Kidney (tissue), 14 donors: ENCODE results near the gene ZCCHC17. TPM values are rescaled to one million over a fixed set of nuclear protein-coding genes. Genes with fewer than 3 reads are reported as not detected.

Experiments used
- DNase-seq, 5 donors: peaks; one replicate each; pipeline ENCODE4 v3.0.0-alpha.2; 2013 to 2020
- FAIRE-seq: peaks from 2 replicates; lab custom pipeline; 2012; peaks lifted over from hg19 to GRCh38; lab: Jason Lieb, UNC
- H3K27ac ChIP-seq, 2 donors: one replicate each; pipeline ENCODE4 v1.7.0; 2013; ENCODE audit warnings: low read depth in 2 of 2, low read length in 2 of 2, inconsistent platforms in 1 of 2
- H3K27me3 ChIP-seq: one replicate; pipeline ENCODE4 v1.7.1; 2013; ENCODE audit warnings: low read length, inconsistent platforms; ENCODE audit not compliant: control insufficient read depth, insufficient read depth
- H3K36me3 ChIP-seq, 3 donors: one replicate each; pipeline versions ENCODE4 v1.7.0 to v1.7.1; 2013; ENCODE audit warnings: low read length in 3 of 3, control low read depth in 1 of 3, inconsistent platforms in 1 of 3; ENCODE audit not compliant: insufficient read depth in 3 of 3, control insufficient read depth in 2 of 3
- H3K4me1 ChIP-seq, 3 donors: one replicate each; pipeline versions ENCODE4 v1.7.0 to v1.7.1; 2013; ENCODE audit warnings: low read length in 3 of 3, inconsistent platforms in 1 of 3, low read depth in 1 of 3; ENCODE audit not compliant: control insufficient read depth in 2 of 3, insufficient read depth in 2 of 3
- H3K4me3 ChIP-seq, 3 donors: one replicate each; pipeline versions ENCODE4 v1.7.0 to v1.8.1; 2013; ENCODE audit warnings: low read length in 3 of 3, control low read depth in 1 of 3, inconsistent platforms in 1 of 3
- H3K9ac ChIP-seq, 3 donors: one replicate each; pipeline versions ENCODE4 v1.7.0 to v1.7.1; 2013; ENCODE audit warnings: low read length in 3 of 3, control low read depth in 1 of 3, inconsistent platforms in 1 of 3
- H3K9me3 ChIP-seq, 3 donors: one replicate each; pipeline versions ENCODE4 v1.7.0 to v1.7.1; 2013; ENCODE audit warnings: low read length in 3 of 3, control low read depth in 1 of 3, inconsistent platforms in 1 of 3; ENCODE audit not compliant: control insufficient read depth in 2 of 3, insufficient read depth in 1 of 3
- CTCF ChIP-seq: IDR thresholded peaks from 3 replicates; pipeline ENCODE4 v1.5.1; 2012; ENCODE audit warnings: mild to moderate bottlenecking, moderate library complexity, borderline replicate concordance; ENCODE audit not compliant: insufficient read depth; ENCODE audit errors: extremely low read depth
- intact Hi-C: fragments of 100-400 bp; cut with DNase I; formaldehyde crosslinking; loops from one replicate; pipeline ENCODE4 v1.11.1; 2022
- polyA plus RNA-seq: library from polyadenylated mRNA; stranded (reverse); fragments of 350-450 nt; fragmentation: Illumina TruSeq; extraction: RNeasy Lipid Tissue Mini Kit (QIAGEN cat#74804); gene quantifications from one replicate; pipeline ENCODE4 v1.2.3, GENCODE V29; 2014; ENCODE audit warnings: low read depth, low replicate concordance; ENCODE audit not compliant: insufficient read depth
- total RNA-seq: library from RNA; stranded (reverse); fragmentation: NEBNext Ultra II Directional; extraction: Animal tissue kit (Norgen Biotek cat#: 25700); gene quantifications from one replicate; pipeline ENCODE4 v1.2.1, GENCODE V29; 2021
- donor health status: control.
- donor health status: control.
- donor health status: control.
- donor health status: control.
- donor health status: control.
- donor health status: DM: yes; HTN: yes; CAD: no.
- donor health status: Normal renal cell carcinoma (clear cell type).

ZCCHC17 gene
- total and polyA plus RNA-seq, 2 donors from 2014 or later, result 27.5 to 42.0 TPM

GRCh38 chr1:31263408-31263807, 33.4 kb upstream of the ZCCHC17 start:
- DNase-seq, result no peak
- no peaks in the 10 kb centered on the region for H3K27me3 ChIP-seq
- peaks cover 10 to 31% (median 21%) of the 10 kb centered on the region in 3 donors for H3K36me3 ChIP-seq
- no peaks in the 10 kb centered on the region for H3K4me1 ChIP-seq
- FAIRE-seq, result no peak
- no peaks in the 10 kb centered on the region for H3K9me3 ChIP-seq
- no peak overlapping the region for H3K27ac ChIP-seq
- H3K9ac ChIP-seq, result no peak overlapping the region
- intact Hi-C loops, result no loop called here
- no peak overlapping the region for H3K4me3 ChIP-seq
- no peak for TF ChIP-seq CTCF

GRCh38 chr1:31264790-31265386, 31.9 kb upstream of the ZCCHC17 start:
- no peak overlapping the region for H3K9ac ChIP-seq
- DNase-seq (no peak), FAIRE-seq (no peak)
- H3K36me3 ChIP-seq, result peaks cover 8 to 25% (median 20%) of the 10 kb centered on the region in 3 donors
- no peaks in the 10 kb centered on the region for H3K4me1 ChIP-seq
- H3K4me3 ChIP-seq, result no peak overlapping the region
- no peaks in the 10 kb centered on the region for H3K27me3 ChIP-seq
- no peak overlapping the region for H3K27ac ChIP-seq
- intact Hi-C loops, result no loop called here
- no peaks in the 10 kb centered on the region for H3K9me3 ChIP-seq
- TF ChIP-seq CTCF, result no peak

GRCh38 chr1:31266547-31266946, 30.3 kb upstream of the ZCCHC17 start:
- Histone ChIP-seq H3K4me3 (no peak overlapping the region), H3K4me1 (no peaks in the 10 kb centered on the region), H3K27ac (no peak overlapping the region), H3K27me3 (no peaks in the 10 kb centered on the region), H3K9ac (no peak overlapping the region), H3K36me3 (peaks cover 7 to 34% (median 24%) of the 10 kb centered on the region in 3 donors), H3K9me3 (no peaks in the 10 kb centered on the region)
- TF ChIP-seq CTCF, result no peak
- intact Hi-C loops, result no loop called here
- DNase-seq, result no peak
- no peak for FAIRE-seq

- intact Hi-C loops, result no loop called here
- H3K9ac ChIP-seq, result no peak overlapping the region
- FAIRE-seq (no peak), DNase-seq (no peak)
- H3K36me3 ChIP-seq, result peaks cover 5 to 33% (median 18%) of the 10 kb centered on the region in 3 donors
- no peak for TF ChIP-seq CTCF
- no peak overlapping the region for H3K4me3 ChIP-seq
- H3K27me3 ChIP-seq, result no peaks in the 10 kb centered on the region
- no peaks in the 10 kb centered on the region for H3K9me3 ChIP-seq
- H3K27ac ChIP-seq, result no peak overlapping the region
- H3K4me1 ChIP-seq, result no peaks in the 10 kb centered on the region
These were observed 24.5 kb upstream of the ZCCHC17 start for GRCh38 chr1:31272369-31272768.
